Adrenal gland (tissue), 5 donors: Measurements from ENCODE around the gene PSORS1C1.
"Not testable (repeated sequence)": the region's sequence is repeated elsewhere in the genome, so short reads cannot be mapped to it uniquely, and the experiment has no call there.

Source experiments
- CTCF ChIP-seq, 6 experiments: fragments of 450-650 bp in 4 of 6; fragments of 200-600 bp in 2 of 6; sonication (generic) in 1 of 6; IDR thresholded peaks; 1 replicate in 5 of 6; 2 replicates in 1 of 6; pipeline versions ENCODE4 v1.5.1 to v1.8.0; 2016 to 2021; ENCODE audit warnings: antibody characterized with exemption in 6 of 6, mild to moderate bottlenecking in 2 of 6, moderate library complexity in 1 of 6
- POLR2A ChIP-seq, 2 donors: fragments of 450-650 bp; IDR thresholded peaks; one replicate each; pipeline ENCODE4 v1.6.1; 2017; ENCODE audit warnings: antibody characterized with exemption in 2 of 2, mild to moderate bottlenecking in 2 of 2, moderate library complexity in 1 of 2
- donor health status: DM: no; HTN: no; CAD: no.

- TF ChIP-seq CTCF, POLR2A (IDR thresholded peaks at IDR 0.05): not testable (repeated sequence)
These were observed 55.4 kb downstream of the PSORS1C1 start for GRCh38 chr6:31169858-31170599.
